IPS-18a (cell line): ENCODE data around the gene BABAM2.
"Not testable (repeated sequence)": the region's sequence is repeated elsewhere in the genome, so short reads cannot be mapped to it uniquely, and the experiment has no call there.

Experiments used
- H3K27ac ChIP-seq: one replicate; pipeline ENCODE4 v1.5.1; 2013; ENCODE audit warnings: low read length
- H3K27me3 ChIP-seq: one replicate; pipeline ENCODE4 v1.6.1; 2013; ENCODE audit warnings: mild to moderate bottlenecking, low read length; ENCODE audit not compliant: control insufficient read depth, insufficient read depth
- H3K36me3 ChIP-seq: one replicate; pipeline ENCODE4 v1.6.1; 2013; ENCODE audit warnings: low read depth, low read length; ENCODE audit not compliant: control insufficient read depth
- H3K4me1 ChIP-seq: one replicate; pipeline ENCODE4 v1.6.1; 2013; ENCODE audit warnings: low read depth, low read length; ENCODE audit not compliant: control insufficient read depth
- H3K4me3 ChIP-seq: one replicate; pipeline ENCODE4 v1.5.1; 2013; ENCODE audit warnings: low read length
- H3K9ac ChIP-seq: one replicate; pipeline ENCODE4 v1.6.1; 2013; ENCODE audit warnings: mild to moderate bottlenecking, low read length, moderate library complexity
- H3K9me3 ChIP-seq: one replicate; pipeline ENCODE4 v1.6.1; 2013; ENCODE audit warnings: low read depth, low read length; ENCODE audit not compliant: control insufficient read depth

The BABAM2 gene

GRCh38 chr2:27881815-27882583 lies 8.5 kb upstream of the BABAM2 start:
- H3K27me3 ChIP-seq, H3K9me3 ChIP-seq, H3K9ac ChIP-seq, H3K4me1 ChIP-seq, H3K36me3 ChIP-seq, H3K4me3 ChIP-seq, H3K27ac ChIP-seq: not testable (repeated sequence)

DNA sequence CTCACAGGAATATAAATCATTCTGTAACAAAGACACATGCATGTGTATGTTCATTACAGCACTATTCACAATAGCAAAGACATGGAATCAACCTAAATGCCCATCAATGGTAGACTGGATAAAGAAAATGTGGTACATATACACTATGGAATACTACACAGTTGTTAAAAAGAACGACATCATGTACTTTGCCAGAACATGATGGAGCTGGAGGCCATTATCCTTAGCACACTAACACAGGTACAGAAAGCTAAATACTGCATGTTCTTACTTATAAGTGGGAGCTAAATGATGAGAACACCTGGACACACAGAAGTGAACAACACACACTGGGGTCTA lies 8.0 kb upstream of the BABAM2 start:
- H3K4me3 ChIP-seq, H3K27me3 ChIP-seq, H3K36me3 ChIP-seq: not testable (repeated sequence)

GRCh38 chr2:27884601-27885000 lies 5.9 kb upstream of the BABAM2 start:
- no peak overlapping the region for H3K4me3 ChIP-seq
- H3K27me3 ChIP-seq: no peaks in the 10 kb centered on the region
- no peaks in the 10 kb centered on the region for H3K36me3 ChIP-seq
- no peaks in the 10 kb centered on the region for H3K4me1 ChIP-seq
- H3K27ac ChIP-seq: no peak overlapping the region
- H3K9me3 ChIP-seq: no peaks in the 10 kb centered on the region
- no peak overlapping the region for H3K9ac ChIP-seq

More for the DNA sequence above, 8.0 kb upstream of the BABAM2 start:
- not testable (repeated sequence) for H3K27ac ChIP-seq, H3K9ac ChIP-seq, H3K4me1 ChIP-seq, H3K9me3 ChIP-seq

DNA sequence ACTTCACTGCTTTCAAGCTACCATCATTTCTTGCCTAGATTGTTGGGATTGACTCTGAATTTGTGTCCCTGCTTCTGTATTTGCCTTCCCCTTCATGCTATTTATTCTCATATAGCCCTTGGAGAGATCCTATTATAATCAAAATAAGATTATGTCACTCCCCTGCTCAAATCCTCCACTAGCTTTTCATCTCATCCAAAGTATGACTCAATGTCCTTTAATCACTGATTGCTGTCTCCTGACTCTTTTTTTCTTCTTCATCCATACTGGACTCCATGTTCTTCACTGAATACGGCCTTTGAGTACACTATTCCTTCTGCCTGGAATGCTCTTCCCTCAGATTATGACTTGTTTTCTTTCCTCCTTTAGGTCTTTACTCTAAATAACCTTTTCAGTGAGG lies 5.3 kb upstream of the BABAM2 start:
- Histone ChIP-seq H3K9ac (no peak overlapping the region), H3K4me3 (no peak overlapping the region), H3K27ac (no peak overlapping the region), H3K27me3 (no peaks in the 10 kb centered on the region), H3K36me3 (no peaks in the 10 kb centered on the region), H3K4me1 (no peaks in the 10 kb centered on the region), H3K9me3 (no peaks in the 10 kb centered on the region)

DNA sequence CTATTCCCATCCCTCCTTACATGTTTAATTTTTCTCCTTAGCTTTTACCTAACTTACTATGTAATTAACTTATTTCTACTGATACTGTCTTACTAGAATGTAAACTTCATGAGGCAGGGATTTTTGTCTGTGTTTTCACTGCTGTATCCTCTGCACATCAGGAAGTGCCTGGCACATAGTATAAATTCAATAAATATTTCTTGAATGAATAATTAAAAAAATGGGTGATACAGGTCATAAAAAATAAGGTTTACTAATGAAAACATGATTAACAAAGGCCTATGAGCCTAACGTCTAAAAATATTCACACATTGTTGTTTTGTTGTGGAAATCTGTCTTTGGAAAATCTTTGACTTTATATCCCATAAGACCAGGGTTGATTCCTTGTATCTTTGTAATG lies 4.9 kb upstream of the BABAM2 start:
- Histone ChIP-seq H3K4me1 (no peaks in the 10 kb centered on the region), H3K4me3 (no peak overlapping the region), H3K9me3 (no peaks in the 10 kb centered on the region), H3K9ac (no peak overlapping the region), H3K27me3 (no peaks in the 10 kb centered on the region), H3K36me3 (no peaks in the 10 kb centered on the region), H3K27ac (no peak overlapping the region)

DNA sequence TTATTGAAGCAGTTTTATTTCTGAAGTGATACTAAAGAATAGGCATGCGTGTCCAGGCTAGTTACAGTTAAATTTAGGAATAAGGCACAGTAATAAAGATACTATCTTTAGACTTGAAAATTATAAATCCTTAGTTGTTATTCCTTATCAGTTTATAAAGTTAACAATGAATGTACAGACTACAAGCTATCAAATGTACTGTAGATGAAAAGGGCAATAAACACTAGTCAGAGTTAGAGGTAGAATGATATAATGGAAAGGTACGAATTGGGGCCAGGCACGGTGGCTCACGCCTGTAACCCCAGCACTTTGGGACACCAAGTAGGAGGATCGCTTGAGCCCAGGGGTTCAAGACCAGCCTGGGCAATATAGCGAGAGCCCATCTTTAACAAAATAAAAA lies 4.2 kb upstream of the BABAM2 start:
- Histone ChIP-seq H3K4me1 (no peaks in the 10 kb centered on the region), H3K27me3 (no peaks in the 10 kb centered on the region), H3K36me3 (no peaks in the 10 kb centered on the region), H3K9ac (no peak overlapping the region), H3K27ac (no peak overlapping the region), H3K4me3 (no peak overlapping the region), H3K9me3 (no peaks in the 10 kb centered on the region)

GRCh38 chr2:27887111-27887510 lies 3.4 kb upstream of the BABAM2 start:
- no peak overlapping the region for H3K9ac ChIP-seq
- no peak overlapping the region for H3K27ac ChIP-seq
- H3K4me1 ChIP-seq: no peaks in the 10 kb centered on the region
- H3K36me3 ChIP-seq: no peaks in the 10 kb centered on the region
- H3K9me3 ChIP-seq: no peaks in the 10 kb centered on the region
- H3K27me3 ChIP-seq: no peaks in the 10 kb centered on the region
- no peak overlapping the region for H3K4me3 ChIP-seq

- Histone ChIP-seq H3K9ac (no peak overlapping the region), H3K4me1 (no peaks in the 10 kb centered on the region), H3K27me3 (no peaks in the 10 kb centered on the region), H3K4me3 (no peak overlapping the region), H3K9me3 (no peaks in the 10 kb centered on the region), H3K27ac (no peak overlapping the region), H3K36me3 (no peaks in the 10 kb centered on the region)
These were observed 2.7 kb upstream of the BABAM2 start for GRCh38 chr2:27887830-27888229.

DNA sequence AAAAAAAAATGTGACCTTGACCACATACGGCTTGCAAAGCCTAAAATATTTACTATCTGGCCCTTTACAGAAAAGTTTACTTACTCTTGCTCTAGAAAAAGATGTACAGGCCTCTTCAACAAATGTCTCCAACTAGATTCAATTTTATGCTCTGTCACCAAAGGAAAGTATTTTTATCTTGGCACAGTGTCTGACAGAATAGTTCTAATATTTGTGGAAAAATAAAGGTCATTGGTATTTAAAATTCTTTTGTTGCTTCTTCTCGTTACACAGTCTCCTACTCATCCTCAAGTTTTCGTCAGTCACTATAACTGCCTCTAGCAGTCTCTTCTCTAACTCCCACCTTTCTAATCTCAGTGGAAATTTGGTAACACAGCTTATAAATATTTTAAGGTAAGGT lies 1.7 kb upstream of the BABAM2 start:
- no peaks in the 10 kb centered on the region for H3K27me3 ChIP-seq
- H3K9ac ChIP-seq: no peak overlapping the region
- no peaks in the 10 kb centered on the region for H3K9me3 ChIP-seq
- H3K4me3 ChIP-seq: no peak overlapping the region
- no peaks in the 10 kb centered on the region for H3K4me1 ChIP-seq
- no peaks in the 10 kb centered on the region for H3K36me3 ChIP-seq
- no peak overlapping the region for H3K27ac ChIP-seq

DNA sequence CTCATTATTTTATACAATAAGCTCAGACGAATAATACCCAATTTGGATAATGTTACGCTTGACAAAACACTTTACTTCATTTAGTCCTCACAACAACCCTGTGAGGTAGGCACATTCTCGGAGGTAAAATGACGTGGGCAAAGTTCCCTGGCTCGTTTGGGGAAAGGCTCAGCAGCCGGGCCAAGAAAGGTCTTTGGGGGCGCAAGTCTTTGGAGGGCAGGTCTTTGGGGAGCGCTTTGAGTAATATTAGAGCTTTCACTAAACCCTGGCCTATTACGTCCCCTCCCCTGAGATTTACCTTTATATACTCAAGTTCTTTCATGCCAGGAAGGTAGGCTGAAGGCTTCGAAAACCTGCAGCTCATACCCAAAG lies 769 bp upstream of the BABAM2 start:
- Histone ChIP-seq H3K4me3 (peak overlapping the region; percentile 84), H3K9me3 (no peaks in the 10 kb centered on the region), H3K27me3 (no peaks in the 10 kb centered on the region), H3K36me3 (no peaks in the 10 kb centered on the region), H3K4me1 (no peaks in the 10 kb centered on the region), H3K9ac (peak overlapping the region; percentile 77), H3K27ac (no peak overlapping the region)

- Histone ChIP-seq H3K9ac (peak overlapping the region; percentile 77), H3K4me1 (no peaks in the 10 kb centered on the region), H3K27me3 (no peaks in the 10 kb centered on the region), H3K9me3 (no peaks in the 10 kb centered on the region), H3K27ac (peak overlapping the region; percentile 60), H3K4me3 (peak overlapping the region; percentile 84), H3K36me3 (no peaks in the 10 kb centered on the region)
These were observed 569 bp downstream of the BABAM2 start for GRCh38 chr2:27890924-27891672.

GRCh38 chr2:27891673-27892105 lies 1.2 kb downstream of the BABAM2 start:
- no peaks in the 10 kb centered on the region for H3K36me3 ChIP-seq
- H3K27me3 ChIP-seq: no peaks in the 10 kb centered on the region
- H3K9ac ChIP-seq: no peak overlapping the region
- no peaks in the 10 kb centered on the region for H3K9me3 ChIP-seq
- no peak overlapping the region for H3K27ac ChIP-seq
- no peaks in the 10 kb centered on the region for H3K4me1 ChIP-seq
- no peak overlapping the region for H3K4me3 ChIP-seq
